Measurements from ENCODE around the gene NHSL2.
A peak's percentile ranks its signal among the peaks of the same experiment; 100 is the strongest.

The NHSL2 gene

GRCh38 chrX:71991164-71991563 lies 80.5 kb downstream of the NHSL2 start:
- no peak for DNase-seq (ENCODE audit: low read depth)

DNA sequence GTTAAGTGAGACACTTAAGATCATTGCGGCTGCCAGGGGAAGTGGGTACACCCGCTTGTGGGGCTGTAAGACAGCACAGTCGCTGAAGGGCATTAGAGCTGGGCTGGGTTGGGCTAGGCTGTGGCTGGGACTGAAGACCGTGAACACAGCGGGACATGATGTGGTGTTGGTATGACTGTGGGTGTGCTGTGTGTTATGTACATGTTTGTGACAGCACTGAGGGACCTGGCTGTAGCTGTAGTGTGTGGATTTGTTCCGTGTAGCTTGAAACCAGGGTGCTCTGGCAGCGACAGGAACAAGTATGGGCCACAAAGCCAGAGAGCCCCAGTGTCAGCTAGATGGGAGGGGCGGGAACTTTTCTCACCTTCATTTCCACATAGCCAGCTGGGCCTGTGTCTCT lies 82.1 kb downstream of the NHSL2 start:
- DNase-seq (ENCODE audit: low read depth), result peak; percentile 23

DNA sequence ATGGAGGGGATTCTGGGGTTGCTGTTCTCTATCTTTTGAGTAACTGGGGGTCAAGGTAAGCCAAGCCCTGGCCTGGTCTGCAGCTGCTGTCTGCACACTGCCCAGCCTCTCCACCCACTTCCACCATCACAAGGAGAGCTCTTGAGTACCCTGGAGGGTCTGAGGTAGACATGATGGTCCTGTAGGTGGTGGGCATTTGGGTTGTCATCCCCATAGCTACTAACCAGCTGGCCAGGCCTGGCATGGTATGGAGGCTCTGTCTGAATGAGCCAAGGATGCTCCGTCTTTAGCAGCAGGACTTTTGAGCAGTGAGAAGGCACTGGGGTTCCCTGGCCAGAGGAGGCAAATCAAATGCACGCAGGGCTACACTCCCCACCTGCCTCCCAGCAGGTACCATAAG lies 82.7 kb downstream of the NHSL2 start:
- DNase-seq (ENCODE audit: low read depth), result no peak

DNA sequence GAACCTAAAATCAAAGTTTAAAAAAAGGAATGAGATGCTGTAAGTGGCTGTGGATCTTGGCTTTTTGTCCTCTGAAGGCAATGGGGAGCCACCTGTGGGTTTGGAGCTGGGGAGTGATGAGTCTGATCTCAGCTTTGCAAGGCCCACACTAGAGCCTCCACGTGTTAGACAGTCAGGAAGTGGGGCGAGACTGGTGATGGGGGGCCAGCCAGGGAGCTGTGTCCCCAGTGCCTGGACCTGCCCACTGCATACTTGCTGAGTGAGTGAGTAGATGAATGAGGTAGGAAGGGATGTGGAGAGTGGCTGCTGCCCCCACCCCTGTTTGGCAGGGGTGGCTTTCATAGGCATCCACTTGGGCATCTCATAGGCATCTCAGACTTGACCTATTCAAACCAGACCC lies 84.0 kb downstream of the NHSL2 start:
- no peak for DNase-seq (ENCODE audit: low read depth)

- no peak for DNase-seq (ENCODE audit: low read depth)
Observed at GRCh38 chrX:71995122-71995521, 84.5 kb downstream of the NHSL2 start.

DNA sequence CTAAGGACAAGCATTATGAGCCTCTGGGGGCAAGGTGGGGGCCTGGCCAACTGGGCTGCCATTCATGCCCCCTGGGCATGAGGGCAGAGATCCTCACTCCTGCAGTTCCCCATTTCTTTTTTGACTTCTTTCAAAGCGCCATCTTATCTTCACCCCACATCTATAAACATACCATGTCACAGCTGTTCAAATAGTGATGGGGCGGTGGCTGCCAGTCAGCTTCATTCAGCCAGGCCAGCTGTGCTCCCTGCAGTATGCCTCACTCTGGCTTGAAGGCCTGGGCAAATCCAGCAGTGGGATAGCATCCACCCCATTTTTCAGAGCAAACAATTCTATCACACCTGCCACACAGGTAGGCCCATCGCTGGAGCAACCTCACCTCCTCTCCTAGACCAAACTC lies 85.5 kb downstream of the NHSL2 start:
- no peak for DNase-seq (ENCODE audit: low read depth)

DNA sequence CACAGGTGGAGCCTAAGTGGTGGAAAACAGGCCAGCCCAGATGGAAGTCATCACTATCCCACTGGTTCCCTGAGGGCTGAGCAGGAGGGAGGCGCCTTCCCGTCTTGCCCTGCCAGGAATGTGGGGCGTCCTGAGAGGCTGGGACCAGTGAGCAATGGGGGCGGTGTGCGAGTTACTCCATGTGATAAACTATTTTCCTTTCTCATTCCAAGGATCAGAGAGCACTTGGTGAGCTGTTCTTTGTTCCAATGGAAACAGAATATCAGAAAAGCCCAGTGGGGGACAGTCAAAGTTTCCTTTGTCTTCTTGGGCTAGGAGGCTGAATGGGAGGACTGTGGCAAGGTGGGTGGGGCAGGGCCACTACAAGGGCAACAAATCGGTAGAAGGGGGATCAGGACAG lies 86.2 kb downstream of the NHSL2 start:
- no peak for DNase-seq (ENCODE audit: low read depth)

- no peak for DNase-seq (ENCODE audit: low read depth)
Observed at GRCh38 chrX:71997320-71997719, 86.7 kb downstream of the NHSL2 start.

GRCh38 chrX:71998836-71999509 lies 88.3 kb downstream of the NHSL2 start:
- no peak for DNase-seq (ENCODE audit: low read depth)

- DNase-seq (ENCODE audit: low read depth), result no peak
Observed at GRCh38 chrX:71999535-71999934, 88.9 kb downstream of the NHSL2 start.

GRCh38 chrX:72001471-72001870 lies 90.8 kb downstream of the NHSL2 start:
- no peak for DNase-seq (ENCODE audit: low read depth)

GRCh38 chrX:72001906-72002305 lies 91.3 kb downstream of the NHSL2 start:
- no peak for DNase-seq (ENCODE audit: low read depth)

- no peak for DNase-seq (ENCODE audit: low read depth)
Observed at GRCh38 chrX:72002875-72003274, 92.2 kb downstream of the NHSL2 start.

DNA sequence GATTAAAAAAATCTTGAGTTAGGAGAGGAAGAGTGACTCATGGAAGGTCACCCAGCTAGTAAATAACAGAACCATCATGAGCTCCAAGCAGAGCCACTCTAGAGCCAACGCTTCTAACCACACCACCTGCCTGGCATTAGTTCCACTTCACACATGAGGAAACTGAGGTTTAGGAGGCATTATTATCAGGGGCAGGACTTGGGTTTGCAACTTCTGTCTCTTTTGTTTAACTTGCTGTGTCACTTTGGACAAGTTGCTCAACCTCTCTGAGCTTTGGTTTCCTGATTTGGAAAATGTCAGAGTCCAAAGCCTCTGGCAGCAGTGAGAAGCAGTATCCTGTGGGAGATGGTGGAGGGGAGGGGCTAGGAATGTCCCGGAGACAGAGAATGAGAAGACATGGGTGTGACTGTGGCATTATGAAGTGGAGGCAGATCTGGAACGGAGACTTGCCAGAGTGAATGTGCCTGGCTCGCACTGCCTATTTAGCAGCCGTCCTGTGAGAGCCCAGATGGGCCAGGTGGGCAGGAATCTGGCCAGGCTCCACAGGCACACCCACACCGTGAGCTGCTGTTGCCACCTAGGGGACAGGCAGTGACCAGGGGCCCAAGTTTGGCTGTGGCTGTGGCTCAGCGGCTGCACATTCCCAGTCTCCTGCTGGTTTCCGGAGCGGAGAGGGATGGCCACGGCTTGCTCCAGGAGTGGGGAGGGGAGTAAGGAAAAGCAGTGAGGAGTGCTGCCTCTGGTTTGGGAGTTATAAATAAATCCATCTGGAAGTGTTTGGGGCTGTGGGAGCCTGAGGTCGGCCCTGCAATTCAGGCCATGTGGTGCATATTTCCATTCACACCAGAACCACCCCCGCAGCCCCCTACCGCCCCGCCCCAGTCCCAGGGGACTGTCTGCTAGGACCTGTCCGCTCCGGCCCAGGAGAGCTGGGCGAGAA lies 93.4 kb downstream of the NHSL2 start:
- no peak for DNase-seq (ENCODE audit: low read depth)

GRCh38 chrX:72005046-72005445 lies 94.4 kb downstream of the NHSL2 start:
- no peak for DNase-seq (ENCODE audit: low read depth)

- no peak for DNase-seq (ENCODE audit: low read depth)
Observed at GRCh38 chrX:72006461-72006860, 95.8 kb downstream of the NHSL2 start.

- DNase-seq (ENCODE audit: low read depth), result no peak
Observed at GRCh38 chrX:72009731-72010130, 99.1 kb downstream of the NHSL2 start.

- DNase-seq (ENCODE audit: low read depth), result no peak
Observed at GRCh38 chrX:72011734-72012133, 101.1 kb downstream of the NHSL2 start.

- no peak for DNase-seq (ENCODE audit: low read depth)
Observed at GRCh38 chrX:72015383-72015782, 104.7 kb downstream of the NHSL2 start.

DNA sequence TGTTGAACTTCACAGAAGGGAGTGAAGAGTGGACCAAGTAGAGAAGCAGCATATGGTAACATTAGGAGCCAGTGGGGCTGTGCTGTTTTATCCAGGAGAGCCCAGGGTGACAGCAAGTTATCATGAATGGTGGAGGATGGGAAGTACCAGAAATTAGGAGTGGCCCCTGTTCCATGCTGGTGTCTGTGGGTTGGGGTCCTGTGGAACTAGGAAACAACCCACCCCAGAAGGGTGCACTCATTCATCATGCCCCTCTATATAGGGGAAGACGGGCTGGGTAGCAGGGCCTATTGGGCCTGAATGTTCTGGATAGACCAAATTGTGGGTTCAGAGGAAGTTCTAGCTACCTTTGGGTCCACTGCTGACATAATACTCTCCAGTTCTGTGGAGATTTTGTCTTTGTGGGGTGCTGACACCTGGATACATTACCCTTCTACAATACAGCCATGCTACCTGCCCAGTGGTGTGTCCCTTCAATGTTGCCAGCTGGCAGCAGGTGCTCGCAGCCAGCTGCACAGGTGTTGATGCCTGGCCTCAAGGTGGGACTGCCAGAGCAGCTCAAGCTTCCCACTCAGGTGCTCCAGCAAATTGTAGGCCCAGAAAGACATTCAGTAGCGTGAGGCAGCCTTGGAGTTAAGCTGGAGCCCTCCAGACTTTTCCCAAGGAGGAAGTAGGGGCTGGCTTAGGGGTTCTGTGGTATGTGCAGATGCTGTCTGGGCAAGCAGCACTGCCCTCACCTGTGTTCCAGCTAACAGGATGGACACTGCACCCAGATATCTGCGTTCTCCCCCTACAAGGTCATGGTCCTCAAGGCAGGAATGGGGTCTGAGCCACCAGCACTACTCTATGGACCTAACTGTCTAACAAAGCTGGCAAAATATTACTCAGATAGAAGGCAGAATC lies 106.5 kb downstream of the NHSL2 start:
- DNase-seq (ENCODE audit: low read depth), result no peak

GRCh38 chrX:72018277-72019112 lies 107.8 kb downstream of the NHSL2 start:
- DNase-seq (ENCODE audit: low read depth), result peak; percentile 76
